Prostate gland (tissue), 2 donors: ENCODE data around the gene SMIM22. TPM values are rescaled to one million over a fixed set of nuclear protein-coding genes. Genes with fewer than 3 reads are reported as not detected.

Source experiments
- DNase-seq: peaks from one replicate; pipeline ENCODE4 v3.0.0-alpha.2; 2019; ENCODE audit warnings: low spot score
- H3K27ac ChIP-seq, 2 donors: fragments of 200-600 bp; sonication (generic); 2 replicates each; pipeline ENCODE4 v1.5.1; 2017 to 2019
- H3K27me3 ChIP-seq: fragments of 200-600 bp; sonication (generic); replicated peaks from 2 replicates; pipeline ENCODE4 v1.5.1; 2019; ENCODE audit not compliant: insufficient read depth
- H3K36me3 ChIP-seq, 2 donors: fragments of 200-600 bp; sonication (generic); 1 replicate in 1 of 2; 2 replicates in 1 of 2; pipeline versions ENCODE4 v1.5.1 to v1.8.1; 2017 to 2019
- H3K4me1 ChIP-seq: fragments of 200-600 bp; sonication (generic); replicated peaks from 2 replicates; pipeline ENCODE4 v1.5.1; 2019
- H3K4me3 ChIP-seq, 2 donors: fragments of 200-600 bp; sonication (generic); 2 replicates each; pipeline ENCODE4 v1.5.1; 2017 to 2019
- H3K9me3 ChIP-seq: fragments of 200-600 bp; sonication (generic); 2 replicates; pipeline ENCODE4 v1.5.1; 2017
- CTCF ChIP-seq, 4 experiments: fragments of 200-600 bp in 2 of 4; fragments of 450-650 bp in 2 of 4; sonication (generic) in 2 of 4; IDR thresholded peaks; 1 replicate in 3 of 4; 2 replicates in 1 of 4; pipeline ENCODE4 v1.5.1; 2016 to 2019; ENCODE audit warnings: antibody characterized with exemption in 4 of 4, mild to moderate bottlenecking in 2 of 4, moderate library complexity in 2 of 4
- POLR2A ChIP-seq: fragments of 450-650 bp; IDR thresholded peaks from one replicate; pipeline ENCODE4 v1.6.1; 2016; ENCODE audit warnings: antibody characterized with exemption, mild to moderate bottlenecking
- POLR2AphosphoS5 ChIP-seq: sonication (generic); formaldehyde crosslinking; IDR thresholded peaks from one replicate; pipeline ENCODE4 v1.6.1; 2017; ENCODE audit warnings: antibody characterized with exemption
- WGBS: methylation state at CpG from one replicate; pipeline ENCODE4 v1.1.5; 2018; 5-methylcytosine and 5-hydroxymethylcytosine counted together
- intact Hi-C: fragments of 100-400 bp; cut with DNase I; formaldehyde crosslinking; loops from one replicate; pipeline ENCODE4 v1.14.2; 2022
- total RNA-seq, 2 donors: library from RNA; depleted of rRNA; stranded (reverse); fragments of >200 nt; gene quantifications; one replicate each; pipeline ENCODE4 v1.1.0, GENCODE V29; 2016

SMIM22 gene
- total RNA-seq, 2 donors from 2014 or later = 5.6 to 29.0 TPM

- Histone ChIP-seq H3K9me3 (no peaks in the 10 kb centered on the region), H3K36me3 (peaks cover 12 to 24% of the 10 kb centered on the region in 2 donors), H3K4me1 (peaks cover 15% of the 10 kb centered on the region), H3K27me3 (no peaks in the 10 kb centered on the region), H3K27ac (no peak overlapping the region), H3K4me3 (no peak overlapping the region)
- 92% methylated on average over 7 of the region's 7 CpGs for WGBS
- intact Hi-C loops = no loop called here
- TF ChIP-seq POLR2AphosphoS5 (no peak), CTCF (IDR thresholded peaks at IDR 0.05) (no peak), POLR2A (no peak)
- DNase-seq = no peak
Observed at GRCh38 chr16:4763791-4764190, 31.4 kb upstream of the SMIM22 start.

GRCh38 chr16:4765511-4766474 lies 29.4 kb upstream of the SMIM22 start:
- peaks cover 15% of the 10 kb centered on the region for H3K4me1 ChIP-seq
- TF ChIP-seq POLR2A (no peak), POLR2AphosphoS5 (no peak), CTCF (IDR thresholded peaks at IDR 0.05) (no peak)
- peak overlapping the region in 1 of 2 donors; percentile 92 for H3K27ac ChIP-seq
- no peak for DNase-seq
- 74% methylated on average over 25 of the region's 26 CpGs for WGBS
- H3K4me3 ChIP-seq = peak overlapping the region; percentile 97 to 99
- intact Hi-C loops = no loop called here
- no peaks in the 10 kb centered on the region for H3K9me3 ChIP-seq
- peaks cover 3 to 15% of the 10 kb centered on the region in 2 donors for H3K36me3 ChIP-seq
- H3K27me3 ChIP-seq = no peaks in the 10 kb centered on the region

- intact Hi-C loops = no loop called here
- peak within 1 kb of the TSS; percentile 89 to 92 for H3K27ac ChIP-seq
- no peaks in the 10 kb centered on the region for H3K27me3 ChIP-seq
- peak within 1 kb of the TSS; percentile 97 to 99 for H3K4me3 ChIP-seq
- H3K36me3 ChIP-seq = peaks cover 0 to 13% of the 10 kb centered on the region in 2 donors
- WGBS = 5% methylated on average over 37 of the region's 72 CpGs
- H3K4me1 ChIP-seq = peaks cover 15% of the 10 kb centered on the region
- H3K9me3 ChIP-seq = no peaks in the 10 kb centered on the region
- peak; percentile 79 for TF ChIP-seq POLR2A
- TF ChIP-seq CTCF (IDR thresholded peaks at IDR 0.05) = peak in 1 of 4 experiments; percentile 35
- TF ChIP-seq POLR2AphosphoS5 = peak; percentile 96
- peak; percentile 97 for DNase-seq
Observed at GRCh38 chr16:4766875-4767628, 28.1 kb upstream of the SMIM22 start, which contains the start of gene ZNF500. Gene ZNF500, minus strand, starts transcription at chr16:4767162. Its CDS starts 1,184 bp downstream, at chr16:4765978.

GRCh38 chr16:4767872-4768548 lies 27.2 kb upstream of the SMIM22 start:
- peaks cover 15% of the 10 kb centered on the region for H3K4me1 ChIP-seq
- peaks cover 0 to 11% of the 10 kb centered on the region in 2 donors for H3K36me3 ChIP-seq
- WGBS = 48% methylated on average over 17 of the region's 17 CpGs
- peak overlapping the region; percentile 89 to 92 for H3K27ac ChIP-seq
- no peak for TF ChIP-seq POLR2A
- no peak for TF ChIP-seq POLR2AphosphoS5
- TF ChIP-seq CTCF (IDR thresholded peaks at IDR 0.05) = no peak
- intact Hi-C loops = loop anchor here (1.0 kb wide), 1 partner anchor 34 kb away; the partner anchor contains the start of genes ANKS3 and DNAAF8
- H3K4me3 ChIP-seq = peak overlapping the region; percentile 97 to 99
- no peaks in the 10 kb centered on the region for H3K27me3 ChIP-seq
- H3K9me3 ChIP-seq = no peaks in the 10 kb centered on the region
- no peak for DNase-seq
